H9 (cell line): Measurements from ENCODE around the gene AMBRA1. TPM values are rescaled to one million over a fixed set of nuclear protein-coding genes. Genes with fewer than 3 reads are reported as not detected.

Source experiments
- DNase-seq: peaks from one replicate; pipeline ENCODE4 v3.0.0-alpha.2; 2017
- H2AFZ ChIP-seq: one replicate; pipeline ENCODE4 v1.6.1; 2013; ENCODE audit warnings: mild to moderate bottlenecking, low read length, control low read depth, moderate library complexity
- H2AK5ac ChIP-seq: 2 replicates; pipeline ENCODE4 v1.6.1; 2013; ENCODE audit warnings: low read length, control low read depth, mixed read lengths; ENCODE audit not compliant: insufficient read length
- H2BK120ac ChIP-seq: one replicate; pipeline ENCODE4 v1.6.1; 2013; ENCODE audit warnings: low read depth, mild to moderate bottlenecking, low read length, control low read depth, inconsistent platforms; ENCODE audit not compliant: poor library complexity, severe bottlenecking
- H2BK12ac ChIP-seq: 2 replicates; pipeline ENCODE4 v1.6.1; 2013; ENCODE audit warnings: low read length, control low read depth, mixed read lengths, low read depth; ENCODE audit not compliant: insufficient read length
- H2BK15ac ChIP-seq: 2 replicates; pipeline ENCODE4 v1.6.1; 2013; ENCODE audit warnings: low read depth, low read length, control low read depth
- H2BK20ac ChIP-seq: one replicate; pipeline ENCODE4 v1.6.1; 2013; ENCODE audit warnings: low read depth, mild to moderate bottlenecking, low read length, control low read depth, inconsistent platforms; ENCODE audit not compliant: poor library complexity, severe bottlenecking
- H2BK5ac ChIP-seq: 2 replicates; pipeline ENCODE4 v1.6.1; 2013; ENCODE audit warnings: low read length, control low read depth, mixed read lengths; ENCODE audit not compliant: insufficient read length
- H3K14ac ChIP-seq: 2 replicates; pipeline ENCODE4 v1.6.1; 2013; ENCODE audit warnings: low read length, control low read depth; ENCODE audit not compliant: insufficient read depth
- H3K18ac ChIP-seq: 2 replicates; pipeline ENCODE4 v1.6.1; 2013; ENCODE audit warnings: low read depth, mild to moderate bottlenecking, mixed read lengths, low read length, control low read depth; ENCODE audit not compliant: insufficient read length
- H3K23ac ChIP-seq: 2 replicates; pipeline ENCODE4 v1.6.1; 2013; ENCODE audit warnings: low read length, control low read depth, mixed read lengths, low read depth; ENCODE audit not compliant: insufficient read length
- H3K23me2 ChIP-seq: 2 replicates; pipeline ENCODE4 v1.6.1; 2013; ENCODE audit warnings: low read depth, mild to moderate bottlenecking, mixed read lengths, low read length, control low read depth; ENCODE audit not compliant: insufficient read length, poor library complexity, severe bottlenecking
- H3K27ac ChIP-seq: 2 replicates; pipeline ENCODE4 v1.5.1; 2013; ENCODE audit warnings: low read length, control low read depth, mixed read lengths, low read depth; ENCODE audit not compliant: insufficient read length
- H3K27me3 ChIP-seq: 2 replicates; pipeline ENCODE4 v1.6.1; 2013; ENCODE audit warnings: low read length, control low read depth, inconsistent platforms; ENCODE audit not compliant: insufficient read depth
- H3K4ac ChIP-seq: 2 replicates; pipeline ENCODE4 v1.6.1; 2013; ENCODE audit warnings: low read depth, mild to moderate bottlenecking, control low read depth, inconsistent platforms, low read length, moderate library complexity
- H3K4me1 ChIP-seq: 2 replicates; pipeline ENCODE4 v1.6.1; 2013; ENCODE audit warnings: low read length, control low read depth, inconsistent platforms; ENCODE audit not compliant: insufficient read depth
- H3K4me2 ChIP-seq: 2 replicates; pipeline ENCODE4 v1.6.1; 2013; ENCODE audit warnings: low read length, control low read depth, mixed read lengths; ENCODE audit not compliant: insufficient read length, insufficient read depth
- H3K56ac ChIP-seq: 2 replicates; pipeline ENCODE4 v1.6.1; 2013; ENCODE audit warnings: low read depth, mild to moderate bottlenecking, mixed read lengths, low read length, control low read depth; ENCODE audit not compliant: insufficient read length
- H3K79me1 ChIP-seq: 2 replicates; pipeline ENCODE4 v1.6.1; 2013; ENCODE audit warnings: low read depth, mild to moderate bottlenecking, moderate library complexity, low read length, control low read depth, inconsistent platforms; ENCODE audit not compliant: insufficient read depth, poor library complexity, severe bottlenecking
- H3K79me2 ChIP-seq: 2 replicates; pipeline ENCODE4 v1.6.1; 2013; ENCODE audit warnings: low read length, control low read depth, inconsistent platforms; ENCODE audit not compliant: insufficient read depth
- H3K9ac ChIP-seq: 2 replicates; pipeline ENCODE4 v1.6.1; 2013; ENCODE audit warnings: low read length, control low read depth, mixed read lengths; ENCODE audit not compliant: insufficient read length; ENCODE audit errors: extremely low read depth
- H3K9me3 ChIP-seq: one replicate; pipeline ENCODE4 v1.6.1; 2013; ENCODE audit warnings: low read depth, low read length, inconsistent platforms; ENCODE audit not compliant: control insufficient read depth
- H3T11ph ChIP-seq: one replicate; pipeline ENCODE4 v1.6.1; 2013; ENCODE audit warnings: mild to moderate bottlenecking, low read length, control low read depth, inconsistent platforms
- H4K20me1 ChIP-seq: one replicate; pipeline ENCODE4 v1.6.1; 2013; ENCODE audit not compliant: control insufficient read depth, insufficient read length, insufficient read depth
- H4K5ac ChIP-seq: 2 replicates; pipeline ENCODE4 v1.6.1; 2013; ENCODE audit warnings: low read depth, mild to moderate bottlenecking, mixed read lengths, low read length, control low read depth; ENCODE audit not compliant: insufficient read length
- H4K8ac ChIP-seq: replicated peaks from 2 replicates; pipeline ENCODE4 v1.6.1; 2013; ENCODE audit warnings: low read length, control low read depth, mixed read lengths, low read depth; ENCODE audit not compliant: insufficient read length
- H4K91ac ChIP-seq: 2 replicates; pipeline ENCODE4 v1.6.1; 2013; ENCODE audit warnings: low read depth, mild to moderate bottlenecking, moderate library complexity, mixed read lengths, low read length, control low read depth; ENCODE audit not compliant: insufficient read length
- H3K27ac Mint-ChIP-seq, 3 experiments: 2 replicates in 2 of 3; 3 replicates in 1 of 3; pipeline ENCODE4 v1.8.0; 2020 to 2021; ENCODE audit warnings: mixed read lengths in 3 of 3, mild to moderate bottlenecking in 1 of 3, moderate library complexity in 1 of 3
- H3K27me3 Mint-ChIP-seq: 2 replicates; pipeline ENCODE4 v1.8.0; 2021; ENCODE audit warnings: low read depth, mild to moderate bottlenecking, moderate library complexity, mixed read lengths
- H3K36me3 Mint-ChIP-seq, 3 experiments: 2 replicates in 2 of 3; 3 replicates in 1 of 3; pipeline ENCODE4 v1.8.0; 2020 to 2021; ENCODE audit warnings: low read depth in 3 of 3, mixed read lengths in 3 of 3; ENCODE audit not compliant: insufficient read depth in 1 of 3
- H3K4me1 Mint-ChIP-seq, 2 experiments: 2 replicates each; pipeline ENCODE4 v1.8.0; 2020; ENCODE audit warnings: mixed read lengths in 2 of 2
- H3K4me3 Mint-ChIP-seq, 2 experiments: 2 replicates in 1 of 2; 3 replicates in 1 of 2; pipeline ENCODE4 v1.8.0; 2020 to 2021; ENCODE audit warnings: mild to moderate bottlenecking in 2 of 2, mixed read lengths in 2 of 2, moderate library complexity in 1 of 2
- H3K9me3 Mint-ChIP-seq, 2 experiments: 2 replicates in 1 of 2; 3 replicates in 1 of 2; pipeline ENCODE4 v1.8.0; 2020; ENCODE audit warnings: mild to moderate bottlenecking in 2 of 2, mixed read lengths in 2 of 2, moderate library complexity in 1 of 2
- CTCF ChIP-seq: fragments of 200-600 bp; sonication (generic); conservative IDR thresholded peaks from 3 replicates; pipeline ENCODE4 v1.8.0; 2021; ENCODE audit warnings: antibody characterized with exemption, mild to moderate bottlenecking
- WGBS: extraction: QIAGEN DNeasy Blood & Tissue Kit; methylation state at CpG from one replicate; pipeline ENCODE4 v1.1.7; 2013; ENCODE audit warnings: missing lambda C conversion rate, low lambda C conversion rate, mixed read lengths; ENCODE audit not compliant: insufficient read length; ENCODE audit errors: extremely low coverage; 5-methylcytosine and 5-hydroxymethylcytosine counted together
- total RNA-seq: library from RNA; stranded (reverse); gene quantifications from 2 replicates; pipeline ENCODE4 v1.2.1, GENCODE V29; 2021

Gene AMBRA1
- total RNA-seq, 1 experiment from 2014 or later = 37.5 TPM

DNA sequence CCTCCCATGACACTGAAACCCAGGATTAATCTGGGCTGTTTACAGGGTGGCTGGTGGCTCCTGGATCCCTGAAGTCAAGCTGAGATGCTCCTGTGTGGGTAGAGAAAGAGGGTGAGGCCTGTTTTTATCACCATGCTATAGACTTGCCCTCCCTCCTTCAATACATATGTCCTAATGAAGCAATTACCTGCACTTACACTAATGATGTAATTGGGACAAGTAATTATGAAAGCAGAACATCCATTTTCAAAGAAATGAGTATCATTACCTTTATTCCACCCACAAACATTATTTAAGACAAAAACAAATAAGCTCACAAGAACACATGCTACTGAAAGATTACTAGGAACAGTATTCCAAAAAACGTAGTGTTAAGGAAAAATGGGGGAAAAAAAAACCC, 138.0 kb downstream of the AMBRA1 start:
- H3K79me2 ChIP-seq = no peaks in the 10 kb centered on the region
- no peaks in the 10 kb centered on the region for H3K79me1 ChIP-seq
- H3K18ac ChIP-seq = no peak overlapping the region
- H3K23ac ChIP-seq = no peak overlapping the region
- no peak overlapping the region for H4K91ac ChIP-seq
- no peaks in the 10 kb centered on the region for H3K9me3 ChIP-seq
- no peak overlapping the region for H3K56ac ChIP-seq
- H3K4me3 Mint-ChIP-seq = no peak overlapping the region
- TF ChIP-seq CTCF = no peak
- H3K4me2 ChIP-seq = no peak overlapping the region
- H3K27ac ChIP-seq = no peak overlapping the region
- WGBS = no CpG with 5 or more reads among the region's 1 CpG
- H3K4ac ChIP-seq = no peak overlapping the region
- no peak overlapping the region for H2AFZ ChIP-seq
- no peak overlapping the region for H3T11ph ChIP-seq
- no peak overlapping the region for H2BK120ac ChIP-seq
- no peak overlapping the region for H3K9ac ChIP-seq
- no peak overlapping the region for H2BK20ac ChIP-seq
- H4K5ac ChIP-seq = no peak overlapping the region
- no peak for DNase-seq
- no peak overlapping the region for H2BK5ac ChIP-seq
- no peak overlapping the region for H2BK15ac ChIP-seq
- no peak overlapping the region for H4K8ac ChIP-seq
- no peaks in the 10 kb centered on the region for H4K20me1 ChIP-seq
- peaks cover 0 to 5% (median 0%) of the 10 kb centered on the region in 3 experiments; a peak in 2 of 7 replicates for H3K36me3 Mint-ChIP-seq
- peaks cover 9% of the 10 kb centered on the region; the same call in 1 of the 2 replicates for H3K4me1 ChIP-seq
- H2AK5ac ChIP-seq = no peak overlapping the region
- H2BK12ac ChIP-seq = no peak overlapping the region
- no peaks in the 10 kb centered on the region for H3K23me2 ChIP-seq
- no peak overlapping the region for H3K14ac ChIP-seq
- peaks cover 48 to 52% of the 10 kb centered on the region in 2 experiments for H3K4me1 Mint-ChIP-seq
- H3K27me3 ChIP-seq = no peaks in the 10 kb centered on the region
- no peaks in the 10 kb centered on the region for H3K9me3 Mint-ChIP-seq
- H3K27me3 Mint-ChIP-seq = no peaks in the 10 kb centered on the region
- H3K27ac Mint-ChIP-seq = peak overlapping the region in 2 of 3 experiments; percentile 69 to 95; a peak in 2 of 7 replicates
